ENCODE measurements around the gene ADH6. TPM values are rescaled to one million over a fixed set of nuclear protein-coding genes. Genes with fewer than 3 reads are reported as not detected.

ADH6 gene
- total RNA-seq, 1 donor from 2014 or later = not detected

- no peak for TF ChIP-seq CTCF (IDR thresholded peaks at IDR 0.05)
- DNase-seq (ENCODE audit: low spot score) = no peak
- no peaks in the 10 kb centered on the region for H3K9me3 Mint-ChIP-seq (ENCODE audit: low read depth)
- no peak overlapping the region for H3K27ac Mint-ChIP-seq (ENCODE audit: unreplicated experiment)
- H3K4me1 Mint-ChIP-seq (ENCODE audit: low read depth) = no peaks in the 10 kb centered on the region
- no peak overlapping the region for H3K4me3 Mint-ChIP-seq (ENCODE audit: unreplicated experiment)
- no peaks in the 10 kb centered on the region for H3K27me3 Mint-ChIP-seq (ENCODE audit: low read depth)
- no peaks in the 10 kb centered on the region for H3K36me3 Mint-ChIP-seq (ENCODE audit: low read depth)
Observed at GRCh38 chr4:99157478-99157935, 61.5 kb downstream of the ADH6 start.

GRCh38 chr4:99156992-99157391 is 62.1 kb downstream of the ADH6 start:
- no peak for DNase-seq (ENCODE audit: low spot score)
- Mint-ChIP-seq H3K27me3 (ENCODE audit: low read depth) (no peaks in the 10 kb centered on the region), H3K36me3 (ENCODE audit: low read depth) (no peaks in the 10 kb centered on the region), H3K9me3 (ENCODE audit: low read depth) (no peaks in the 10 kb centered on the region), H3K27ac (ENCODE audit: unreplicated experiment) (no peak overlapping the region), H3K4me3 (ENCODE audit: unreplicated experiment) (no peak overlapping the region), H3K4me1 (ENCODE audit: low read depth) (no peaks in the 10 kb centered on the region)
- TF ChIP-seq CTCF (IDR thresholded peaks at IDR 0.05) = no peak

GRCh38 chr4:99154658-99155342 is 64.2 kb downstream of the ADH6 start:
- no peak overlapping the region for H3K4me3 Mint-ChIP-seq (ENCODE audit: unreplicated experiment)
- peaks cover 5% of the 10 kb centered on the region for H3K36me3 Mint-ChIP-seq (ENCODE audit: low read depth)
- no peaks in the 10 kb centered on the region for H3K4me1 Mint-ChIP-seq (ENCODE audit: low read depth)
- H3K27me3 Mint-ChIP-seq (ENCODE audit: low read depth) = no peaks in the 10 kb centered on the region
- H3K27ac Mint-ChIP-seq (ENCODE audit: unreplicated experiment) = no peak overlapping the region
- peaks cover 12% of the 10 kb centered on the region for H3K9me3 Mint-ChIP-seq (ENCODE audit: low read depth)
- no peak for DNase-seq (ENCODE audit: low spot score)
- TF ChIP-seq CTCF (IDR thresholded peaks at IDR 0.05) = no peak

Other genes starting within 250 kb of the ADH6 start
- gene METAP1, start 223.5 kb downstream of the ADH6 start, total RNA-seq = 32.3 to 35.2 TPM (median 34.0 TPM) in 3 replicates
- gene ADH5, start 130.5 kb downstream of the ADH6 start, total RNA-seq = 135 to 167 TPM (median 161 TPM) in 3 replicates
- gene ADH4, start 74.9 kb downstream of the ADH6 start, total RNA-seq = not detected in 3 replicates
- not detected in 3 replicates for gene ADH1A, start 71.7 kb upstream of the ADH6 start, total RNA-seq
- gene ADH1B, start 102.2 kb upstream of the ADH6 start, total RNA-seq = 0.31 to 1.2 TPM (median 0.69 TPM) in 3 replicates
- gene ADH1C, start 133.5 kb upstream of the ADH6 start, total RNA-seq = not detected in 3 replicates
- not detected in 3 replicates for gene ADH7, start 216.1 kb upstream of the ADH6 start, total RNA-seq

Measured in chondrocyte (in vitro differentiated cells).